GM23248 (cell line): ENCODE results near the gene MELK.

Source experiments
- EZH2 ChIP-seq: fragments of 200-600 bp; sonication (generic); IDR thresholded peaks from 2 replicates; pipeline ENCODE4 v1.6.1; 2018; ENCODE audit warnings: antibody characterized with exemption, mild to moderate bottlenecking; ENCODE audit not compliant: insufficient read depth, poor library complexity, severe bottlenecking
- EZH2phosphoT487 ChIP-seq: fragments of 200-600 bp; sonication (generic); IDR thresholded peaks from 2 replicates; pipeline ENCODE4 v1.6.1; 2018; ENCODE audit warnings: antibody characterized with exemption, moderate library complexity, mild to moderate bottlenecking, low read depth; ENCODE audit not compliant: insufficient read depth

DNA sequence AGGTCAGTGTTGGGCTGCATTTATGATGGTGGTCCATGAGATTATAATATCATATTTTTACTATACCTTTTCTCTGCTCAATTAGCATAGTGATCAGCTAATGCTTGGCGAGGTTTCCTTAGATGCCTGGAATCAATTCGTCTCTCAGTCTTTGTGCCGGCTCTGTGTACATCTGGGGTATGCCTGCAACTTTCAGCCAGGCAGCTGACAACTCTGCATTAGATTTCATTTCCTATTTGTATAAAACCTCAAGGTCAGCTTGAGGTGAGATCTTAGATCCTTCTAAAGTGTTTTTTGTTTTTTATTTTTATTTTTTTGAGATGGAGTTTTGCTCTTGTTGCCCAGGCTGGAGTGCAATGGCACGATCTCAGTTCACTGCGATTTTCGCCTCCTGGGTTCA lies 86.8 kb downstream of the MELK start:
- TF ChIP-seq EZH2phosphoT487, result no peak
- TF ChIP-seq EZH2, result no peak
